ENCODE results near the gene MYO1E. TPM values are rescaled to one million over a fixed set of nuclear protein-coding genes. Genes with fewer than 3 reads are reported as not detected.

Gene MYO1E
- total and polyA plus RNA-seq, 2 of the 8 experiments (the other 6 are each of a cell fraction or from before 2014, with no cell fraction given): 19.6 to 142 TPM

- POLR2A ChIA-PET (ENCODE audit: partially characterized antibody): no interaction called here
These were observed 134.7 kb downstream of the MYO1E start for GRCh38 chr15:59237924-59238331.

More at GRCh38 chr15:59237924-59238331, 134.7 kb downstream of the MYO1E start:
- DNase-seq (ENCODE audit: low read depth in 1 of 2, low spot score in 2 of 2) (no peak), FAIRE-seq (no peak)
- Histone ChIP-seq H2AK5ac (ENCODE audit: low read depth, low read length) (no peak overlapping the region), H3K23ac (ENCODE audit: insufficient read length) (no peak overlapping the region), H4K8ac (ENCODE audit: extremely low read depth, insufficient read depth, low read length) (no peak overlapping the region), H4K20me1 (replicated peaks in 1 of 2; ENCODE audit: control insufficient read depth in 1 of 2, insufficient read depth in 2 of 2, low read length in 2 of 2) (no peaks in the 10 kb centered on the region), H2BK12ac (ENCODE audit: low read depth, low read length) (no peak overlapping the region), H3K4me2 (ENCODE audit: insufficient read depth in 1 of 2, low read depth in 2 of 2, low read length in 2 of 2) (no peak overlapping the region), H3K9ac (replicated peaks in 1 of 4; ENCODE audit: extremely low read depth in 1 of 4, low read depth in 3 of 4, low read length in 3 of 4) (peak overlapping the region in 1 of 4 experiments; percentile 21; a peak in 1 of 7 replicates), H3K23me2 (ENCODE audit: low read depth, low read length) (peaks cover 2% of the 10 kb centered on the region; the same call in 1 of the 2 replicates), H2AFZ (ENCODE audit: low read length) (no peak overlapping the region), H3K4me1 (replicated peaks in 1 of 4; ENCODE audit: control insufficient read depth in 3 of 4, insufficient read depth in 4 of 4, low read length in 3 of 4) (peaks cover 0 to 5% (median 3%) of the 10 kb centered on the region in 4 experiments; a peak in 4 of 7 replicates), H4K91ac (replicated peaks; ENCODE audit: insufficient read length, low read length) (no peak overlapping the region), H3K56ac (replicated peaks; ENCODE audit: insufficient read length, low read depth, low read length) (no peak overlapping the region), H3K4me3 (ENCODE audit: extremely low read depth in 1 of 4, insufficient read depth in 2 of 4, low read depth in 3 of 4, low read length in 4 of 4) (no peak overlapping the region), H3K27me3 (replicated peaks in 1 of 4; ENCODE audit: control insufficient read depth in 3 of 4, extremely low read depth in 1 of 4, insufficient read depth in 3 of 4, low read length in 3 of 4) (no peaks in the 10 kb centered on the region), H4K5ac (ENCODE audit: insufficient read length, low read depth, low read length) (no peak overlapping the region), H2BK5ac (ENCODE audit: low read depth, low read length) (no peak overlapping the region), H3K18ac (ENCODE audit: extremely low read depth, low read length) (no peak overlapping the region), H3K4ac (replicated peaks; ENCODE audit: insufficient read length, low read depth, low read length) (no peak overlapping the region), H3K27ac (ENCODE audit: low read depth, low read length) (no peak overlapping the region), H3K79me1 (ENCODE audit: low read depth, low read length) (no peaks in the 10 kb centered on the region; the same call in 1 of the 2 replicates), H3K79me2 (ENCODE audit: control insufficient read depth in 1 of 2, insufficient read depth in 2 of 2, low read length in 2 of 2) (no peaks in the 10 kb centered on the region; a peak in 1 of 4 replicates), H3K14ac (ENCODE audit: insufficient read length) (no peak overlapping the region), H3K9me3 (ENCODE audit: insufficient read depth in 2 of 2, low read depth in 1 of 2, low read length in 1 of 2) (no peaks in the 10 kb centered on the region), H2BK15ac (ENCODE audit: low read length) (no peak overlapping the region), H2BK120ac (replicated peaks; ENCODE audit: low read depth, low read length) (no peak overlapping the region), H3K36me3 (ENCODE audit: control insufficient read depth in 2 of 4, insufficient read depth in 4 of 4, low read length in 3 of 4) (no peaks in the 10 kb centered on the region), H2BK20ac (ENCODE audit: low read length) (no peak overlapping the region)
- no peak for TF ChIP-seq SP4 (IDR thresholded peaks at IDR 0.05; ENCODE audit: low read length)
- CTCF ChIA-PET (ENCODE audit: partially characterized antibody): interaction anchor here (0.6 to 2.8 kb wide), 2 partner anchors 8 to 10 kb away, joined by 3 to 12 read pairs; no protein-coding TSS in a partner anchor
- 80% methylated on average over 5 of the region's 5 CpGs; no CpG with 5 or more reads in 1 of the 2 experiments for WGBS, 2 experiments (ENCODE audit: extremely low coverage in 1 of 2, insufficient coverage in 1 of 2, insufficient read length in 1 of 2, insufficient replicate concordance in 2 of 2, low coverage in 1 of 2, low lambda C conversion rate in 2 of 2, missing lambda C conversion rate in 1 of 2)
